IMR-90 (cell line): ENCODE data around the gene MCAM.

Experiments used
- MXI1 ChIP-seq: IDR thresholded peaks from 2 replicates; pipeline ENCODE4 v1.6.1; 2012; ENCODE audit warnings: low read depth, mild to moderate bottlenecking, low read length, moderate library complexity, borderline replicate concordance
- POLR2A ChIP-seq: IDR thresholded peaks from 2 replicates; pipeline ENCODE4 v1.6.1; 2012; ENCODE audit warnings: mild to moderate bottlenecking, low read depth, low read length

GRCh38 chr11:119346605-119347004 lies 29.7 kb upstream of the MCAM start, which contains the start of gene MFRP:
- TF ChIP-seq POLR2A (no peak), MXI1 (no peak)
